Measurements from ENCODE around the gene WT1.

- TF ChIP-seq GATA2 (IDR thresholded peaks at IDR 0.05; ENCODE audit: low read depth, low read length) (no peak), GATA3 (IDR thresholded peaks at IDR 0.05; ENCODE audit: low read depth, low read length) (no peak)
These were observed 2.0 kb downstream of the WT1 start for GRCh38 chr11:32433101-32433913.

All from SH-SY5Y (cell line).